ENCODE measurements around the gene POU3F2.

POU3F2 gene

DNA sequence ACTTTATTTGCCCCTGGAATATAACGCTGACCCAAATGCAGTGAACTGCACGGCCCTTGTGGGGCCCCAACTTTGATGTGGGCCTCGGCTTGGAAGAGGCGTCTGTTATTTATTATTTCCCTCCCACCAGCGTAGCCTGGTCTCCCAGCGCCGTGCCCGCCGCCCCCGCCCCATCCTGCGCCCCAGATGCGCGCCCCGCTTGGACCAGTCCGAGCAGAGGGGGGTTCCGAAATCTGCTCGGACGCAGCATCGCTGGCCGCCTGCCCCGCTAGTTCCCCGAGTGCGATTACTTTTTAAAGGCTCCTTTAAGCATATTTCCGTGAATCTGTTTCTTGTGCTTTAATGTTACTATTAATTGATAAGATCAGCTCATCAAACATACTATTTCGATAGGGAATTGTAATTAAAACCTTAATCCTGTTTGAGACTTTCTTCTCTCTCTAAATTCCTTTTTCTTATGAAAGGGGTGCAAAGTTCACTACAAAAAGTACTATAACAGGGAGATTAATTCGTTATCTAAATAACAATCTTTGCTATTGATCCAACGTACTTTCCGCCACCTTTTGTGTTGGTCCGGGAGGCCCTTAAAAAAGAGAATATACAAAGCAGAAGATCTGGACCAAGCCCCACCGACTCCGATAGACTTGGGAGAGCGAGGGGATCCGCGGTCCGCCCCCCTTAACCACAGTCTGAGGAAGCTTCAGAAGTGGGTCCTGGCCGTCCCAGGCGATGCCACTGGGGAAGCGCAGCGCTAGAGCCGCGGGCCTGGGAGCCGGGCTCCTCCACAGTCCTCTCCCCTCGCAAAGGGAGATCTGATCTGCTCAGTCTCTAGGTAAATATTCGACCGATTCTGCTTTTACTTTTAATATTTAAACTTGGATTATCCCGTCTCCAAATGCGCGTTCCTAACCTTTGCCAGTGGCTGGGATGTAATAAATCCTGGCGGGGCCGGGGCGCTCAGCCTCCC, 10.2 kb downstream of the POU3F2 start:
- peak; percentile 76 for DNase-seq (ENCODE audit: low spot score)

GRCh38 chr6:98845211-98846020, 11.0 kb downstream of the POU3F2 start:
- peak; percentile 91 for DNase-seq (ENCODE audit: low spot score)

GRCh38 chr6:98846021-98846380, 11.6 kb downstream of the POU3F2 start:
- DNase-seq (ENCODE audit: low spot score), result no peak

- DNase-seq (ENCODE audit: low spot score), result no peak
Measured at GRCh38 chr6:98847416-98847778, 13.0 kb downstream of the POU3F2 start.

DNA sequence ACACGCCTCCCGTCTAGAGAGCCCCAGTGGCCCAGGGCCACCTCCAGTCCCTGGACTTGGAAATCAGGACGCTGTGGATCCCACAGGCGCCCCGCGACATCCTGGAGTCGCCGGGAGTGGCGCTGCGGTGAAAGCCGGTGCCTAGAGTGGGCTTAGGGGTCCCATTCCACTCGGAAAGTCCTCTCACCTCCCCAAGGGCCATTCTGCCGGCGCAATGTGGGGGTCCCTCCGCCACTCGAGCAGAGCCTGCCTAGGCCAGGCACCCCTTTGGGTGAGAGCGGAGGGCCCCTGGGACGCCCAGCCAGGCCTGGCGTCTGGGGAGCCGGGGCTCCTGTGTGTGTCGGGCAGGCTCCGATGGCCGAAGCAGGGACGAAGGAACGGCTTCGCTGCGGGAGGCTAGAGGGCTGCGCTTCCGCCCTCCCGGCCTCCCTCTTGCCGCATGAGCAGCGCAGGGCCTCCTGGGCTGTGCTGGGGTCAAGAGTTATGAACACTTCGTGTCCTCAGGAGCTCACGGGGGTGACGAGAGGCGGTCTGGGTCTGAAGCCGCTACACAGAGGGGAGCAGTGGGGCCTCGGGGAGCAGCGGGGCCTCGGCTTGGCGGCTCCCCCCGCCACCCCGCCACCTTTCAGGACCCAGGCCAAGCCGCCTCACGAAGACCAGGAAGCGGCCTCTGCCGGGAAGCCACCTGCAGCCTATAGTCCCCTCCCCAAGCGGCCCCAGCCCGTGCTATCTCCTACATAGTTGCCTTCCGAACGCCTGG, 13.6 kb downstream of the POU3F2 start:
- peak; percentile 71 for DNase-seq (ENCODE audit: low spot score)

- DNase-seq (ENCODE audit: low spot score), result no peak
Measured at GRCh38 chr6:98848539-98849242, 14.3 kb downstream of the POU3F2 start.

GRCh38 chr6:98864497-98864896, 30.1 kb downstream of the POU3F2 start:
- DNase-seq (ENCODE audit: low spot score), result no peak

GRCh38 chr6:98871057-98871456, 36.7 kb downstream of the POU3F2 start:
- no peak for DNase-seq (ENCODE audit: low spot score)

GRCh38 chr6:98871821-98872220, 37.4 kb downstream of the POU3F2 start:
- DNase-seq (ENCODE audit: low spot score), result no peak

- DNase-seq (ENCODE audit: low spot score), result no peak
Measured at GRCh38 chr6:98875375-98875774, 41.0 kb downstream of the POU3F2 start.

DNA sequence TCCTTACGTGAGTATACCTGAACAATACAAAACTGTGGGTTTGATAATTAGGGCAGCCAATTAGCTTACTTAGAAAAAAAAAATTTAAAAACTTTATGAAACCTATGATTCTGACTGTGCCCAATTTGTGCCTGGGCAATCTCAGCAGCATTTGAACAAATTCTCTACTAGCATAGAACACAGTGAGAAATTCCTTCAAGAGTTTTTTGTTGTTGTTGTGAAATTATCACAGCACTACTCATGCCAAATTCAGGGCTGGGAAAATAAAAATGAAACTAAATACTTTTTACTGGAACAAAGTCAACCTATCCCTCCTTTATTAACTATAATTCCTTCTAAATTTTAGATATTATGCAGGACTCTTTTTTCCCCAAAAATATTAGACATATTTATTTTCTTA, 42.9 kb downstream of the POU3F2 start:
- DNase-seq (ENCODE audit: low spot score), result no peak

DNA sequence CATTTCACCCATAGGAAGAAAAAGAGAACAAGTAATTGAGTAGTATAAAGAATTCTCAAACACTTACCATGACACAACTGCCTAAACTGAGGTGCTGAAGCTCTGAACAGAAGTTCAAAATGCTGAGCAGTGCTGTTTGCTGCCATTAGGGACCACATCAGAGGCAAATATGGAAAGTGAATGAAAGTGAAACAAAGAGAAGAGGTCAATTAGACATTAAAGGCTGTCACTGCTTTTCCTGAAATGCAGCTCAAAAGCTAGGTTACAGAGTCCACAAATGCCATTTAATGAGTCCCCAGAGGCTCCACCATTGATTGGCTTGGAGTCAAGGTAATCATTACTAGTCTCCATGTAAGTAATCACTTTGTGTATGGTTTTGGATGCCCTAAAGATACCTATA, 46.1 kb downstream of the POU3F2 start:
- no peak for DNase-seq (ENCODE audit: low spot score)

DNA sequence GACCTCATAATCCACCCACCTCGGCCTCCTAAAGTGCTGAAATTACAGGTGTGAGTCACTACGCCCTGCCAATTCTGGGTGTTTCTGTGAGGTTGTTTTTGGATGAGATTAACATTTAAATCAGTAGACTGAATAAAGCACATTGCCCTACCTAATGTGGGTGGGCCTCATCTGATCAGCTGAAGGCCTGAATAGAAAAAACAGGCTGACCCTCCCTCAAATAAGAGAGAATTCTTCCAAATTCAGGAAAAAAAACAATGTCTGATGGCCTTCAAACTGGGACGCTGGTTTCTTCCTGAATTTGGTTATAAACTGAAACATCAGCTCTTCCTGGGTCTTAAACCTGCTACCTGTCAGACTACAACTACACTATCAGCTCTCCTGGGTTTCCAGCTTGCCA, 51.0 kb downstream of the POU3F2 start:
- no peak for DNase-seq (ENCODE audit: low spot score)

- no peak for DNase-seq (ENCODE audit: low spot score)
Measured at GRCh38 chr6:98887650-98888049, 53.3 kb downstream of the POU3F2 start.
